Astrocyte (in vitro differentiated cells and primary cell): Measurements from ENCODE around the gene GRIK1. TPM values are rescaled to one million over a fixed set of nuclear protein-coding genes. Genes with fewer than 3 reads are reported as not detected.

Experiments
- DNase-seq: peaks from one replicate; pipeline ENCODE4 v3.0.0-alpha.2; 2010; ENCODE audit warnings: low read depth
- FAIRE-seq: peaks from 2 replicates; lab custom pipeline; 2011; peaks lifted over from hg19 to GRCh38; lab: Jason Lieb, UNC
- H2AFZ ChIP-seq: 2 replicates; pipeline ENCODE4 v1.6.0; 2012; ENCODE audit warnings: low read depth, low read length, inconsistent platforms
- H3K27ac ChIP-seq: 2 replicates; pipeline ENCODE4 v1.5.1; 2011; ENCODE audit warnings: low read depth, low read length, inconsistent platforms
- H3K27me3 ChIP-seq: 2 replicates; pipeline ENCODE4 v1.6.0; 2011; ENCODE audit warnings: low read length, inconsistent platforms; ENCODE audit not compliant: insufficient read depth
- H3K36me3 ChIP-seq: 2 replicates; pipeline ENCODE4 v1.5.1; 2011; ENCODE audit warnings: low read length, inconsistent platforms; ENCODE audit not compliant: insufficient read depth
- H3K4me1 ChIP-seq: 2 replicates; pipeline ENCODE4 v1.5.1; 2011; ENCODE audit warnings: low read length, inconsistent platforms; ENCODE audit not compliant: insufficient read depth
- H3K4me2 ChIP-seq: 2 replicates; pipeline ENCODE4 v1.6.0; 2012; ENCODE audit warnings: low read length, inconsistent platforms
- H3K4me3 ChIP-seq: 2 replicates; pipeline ENCODE4 v1.5.1; 2011; ENCODE audit warnings: low read depth, mild to moderate bottlenecking, low read length, inconsistent platforms; ENCODE audit not compliant: insufficient read depth
- H3K79me2 ChIP-seq: 2 replicates; pipeline ENCODE4 v1.6.0; 2012; ENCODE audit warnings: mild to moderate bottlenecking, low read length, inconsistent platforms; ENCODE audit not compliant: insufficient read depth
- H3K9ac ChIP-seq: 2 replicates; pipeline ENCODE4 v1.6.0; 2012; ENCODE audit warnings: mild to moderate bottlenecking, low read length, inconsistent platforms
- H3K9me3 ChIP-seq: 2 replicates; pipeline ENCODE4 v1.5.1; 2012; ENCODE audit warnings: low read depth, mild to moderate bottlenecking, low read length, inconsistent platforms; ENCODE audit not compliant: insufficient read depth
- H4K20me1 ChIP-seq: 2 replicates; pipeline ENCODE4 v1.6.0; 2012; ENCODE audit warnings: low read length, inconsistent platforms; ENCODE audit not compliant: insufficient read depth
- H3K27ac Mint-ChIP-seq: one replicate; pipeline ENCODE4 v1.8.0; 2021; ENCODE audit warnings: mild to moderate bottlenecking, mixed read lengths; ENCODE audit not compliant: unreplicated experiment
- H3K27me3 Mint-ChIP-seq: one replicate; pipeline ENCODE4 v1.8.0; 2021; ENCODE audit warnings: low read depth, mixed read lengths; ENCODE audit not compliant: unreplicated experiment
- H3K36me3 Mint-ChIP-seq: one replicate; pipeline ENCODE4 v1.8.0; 2021; ENCODE audit warnings: low read depth, mixed read lengths; ENCODE audit not compliant: unreplicated experiment
- H3K4me1 Mint-ChIP-seq: one replicate; pipeline ENCODE4 v1.8.0; 2021; ENCODE audit warnings: low read depth, mixed read lengths; ENCODE audit not compliant: unreplicated experiment
- H3K4me3 Mint-ChIP-seq: one replicate; pipeline ENCODE4 v1.8.0; 2021; ENCODE audit warnings: mild to moderate bottlenecking, moderate library complexity, mixed read lengths; ENCODE audit not compliant: unreplicated experiment
- H3K9me3 Mint-ChIP-seq: one replicate; pipeline ENCODE4 v1.8.0; 2021; ENCODE audit warnings: mild to moderate bottlenecking, mixed read lengths; ENCODE audit not compliant: unreplicated experiment
- EZH2 ChIP-seq: IDR thresholded peaks from 2 replicates; pipeline ENCODE4 v1.6.1; 2012; ENCODE audit warnings: mild to moderate bottlenecking, low read length, inconsistent platforms; ENCODE audit not compliant: insufficient read depth
- total RNA-seq: library from RNA; stranded (reverse); gene quantifications from 2 replicates; pipeline ENCODE4 v1.2.1, GENCODE V29; 2021
- TF ChIP-seq, protein P1 (sequence below): IDR thresholded peaks from 2 replicates; pipeline ENCODE4 v1.5.1; 2011; ENCODE audit warnings: low read depth, mild to moderate bottlenecking, inconsistent platforms, low read length, moderate library complexity; ENCODE audit not compliant: insufficient read depth

Gene GRIK1
- total RNA-seq, 1 donor from 2014 or later, result not detected

GRCh38 chr21:29616209-29616751 is 323.5 kb downstream of the GRIK1 start:
- no peaks in the 10 kb centered on the region for H3K27me3 ChIP-seq
- DNase-seq, result no peak
- no peaks in the 10 kb centered on the region for H3K4me1 ChIP-seq
- TF ChIP-seq, protein P1, sequence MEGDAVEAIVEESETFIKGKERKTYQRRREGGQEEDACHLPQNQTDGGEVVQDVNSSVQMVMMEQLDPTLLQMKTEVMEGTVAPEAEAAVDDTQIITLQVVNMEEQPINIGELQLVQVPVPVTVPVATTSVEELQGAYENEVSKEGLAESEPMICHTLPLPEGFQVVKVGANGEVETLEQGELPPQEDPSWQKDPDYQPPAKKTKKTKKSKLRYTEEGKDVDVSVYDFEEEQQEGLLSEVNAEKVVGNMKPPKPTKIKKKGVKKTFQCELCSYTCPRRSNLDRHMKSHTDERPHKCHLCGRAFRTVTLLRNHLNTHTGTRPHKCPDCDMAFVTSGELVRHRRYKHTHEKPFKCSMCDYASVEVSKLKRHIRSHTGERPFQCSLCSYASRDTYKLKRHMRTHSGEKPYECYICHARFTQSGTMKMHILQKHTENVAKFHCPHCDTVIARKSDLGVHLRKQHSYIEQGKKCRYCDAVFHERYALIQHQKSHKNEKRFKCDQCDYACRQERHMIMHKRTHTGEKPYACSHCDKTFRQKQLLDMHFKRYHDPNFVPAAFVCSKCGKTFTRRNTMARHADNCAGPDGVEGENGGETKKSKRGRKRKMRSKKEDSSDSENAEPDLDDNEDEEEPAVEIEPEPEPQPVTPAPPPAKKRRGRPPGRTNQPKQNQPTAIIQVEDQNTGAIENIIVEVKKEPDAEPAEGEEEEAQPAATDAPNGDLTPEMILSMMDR, result no peak
- TF ChIP-seq EZH2, result no peak
- Mint-ChIP-seq H3K27me3 (no peaks in the 10 kb centered on the region), H3K36me3 (no peaks in the 10 kb centered on the region), H3K4me1 (peaks cover 8% of the 10 kb centered on the region), H3K27ac (no peak overlapping the region), H3K9me3 (peaks cover 4% of the 10 kb centered on the region), H3K4me3 (no peak overlapping the region)
- no peaks in the 10 kb centered on the region for H3K9me3 ChIP-seq
- H3K36me3 ChIP-seq, result no peaks in the 10 kb centered on the region
- no peaks in the 10 kb centered on the region for H3K79me2 ChIP-seq
- H3K4me2 ChIP-seq, result no peak overlapping the region
- H2AFZ ChIP-seq, result no peak overlapping the region
- FAIRE-seq, result no peak
- H3K4me3 ChIP-seq, result no peak overlapping the region
- no peak overlapping the region for H3K27ac ChIP-seq
- no peaks in the 10 kb centered on the region for H4K20me1 ChIP-seq
- H3K9ac ChIP-seq, result no peak overlapping the region

DNA sequence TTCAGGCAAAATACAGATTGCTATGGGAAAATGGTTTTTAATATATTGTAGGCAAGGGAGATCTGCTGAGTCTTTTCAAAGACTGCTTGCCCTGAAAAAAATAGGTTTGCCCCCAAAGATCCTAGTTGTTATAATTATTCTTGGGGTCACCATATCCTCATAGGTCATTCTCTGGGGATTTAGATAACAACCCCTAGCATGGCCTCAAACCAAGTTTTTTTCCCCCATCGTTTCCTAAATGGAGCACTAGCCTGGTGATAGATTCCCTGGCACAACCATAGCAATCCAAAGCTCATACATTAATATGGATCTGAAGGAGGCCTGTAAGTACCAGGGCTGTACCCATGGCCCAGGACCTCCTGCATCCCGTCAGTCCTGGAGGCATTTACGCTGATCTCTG is 325.9 kb downstream of the GRIK1 start:
- no peaks in the 10 kb centered on the region for H3K36me3 ChIP-seq
- no peak overlapping the region for H3K4me2 ChIP-seq
- H3K27me3 Mint-ChIP-seq, result no peaks in the 10 kb centered on the region
- TF ChIP-seq, protein P1, result no peak
- TF ChIP-seq EZH2, result no peak
- no peak overlapping the region for H3K27ac Mint-ChIP-seq
- DNase-seq, result no peak
- H3K4me1 Mint-ChIP-seq, result peaks cover 8% of the 10 kb centered on the region
- H3K79me2 ChIP-seq, result no peaks in the 10 kb centered on the region
- no peak overlapping the region for H3K4me3 Mint-ChIP-seq
- peaks cover 4% of the 10 kb centered on the region for H3K9me3 Mint-ChIP-seq
- H3K36me3 Mint-ChIP-seq, result no peaks in the 10 kb centered on the region
- H3K27me3 ChIP-seq, result no peaks in the 10 kb centered on the region
- no peak overlapping the region for H2AFZ ChIP-seq
- no peak overlapping the region for H3K27ac ChIP-seq
- H3K9ac ChIP-seq, result no peak overlapping the region
- FAIRE-seq, result no peak
- no peaks in the 10 kb centered on the region for H3K4me1 ChIP-seq
- H3K9me3 ChIP-seq, result no peaks in the 10 kb centered on the region
- no peaks in the 10 kb centered on the region for H4K20me1 ChIP-seq
- H3K4me3 ChIP-seq, result no peak overlapping the region

- no peaks in the 10 kb centered on the region for H3K4me1 ChIP-seq
- no peak overlapping the region for H2AFZ ChIP-seq
- no peak for TF ChIP-seq EZH2
- TF ChIP-seq, protein P1, result no peak
- H3K4me3 ChIP-seq, result no peak overlapping the region
- H3K4me1 Mint-ChIP-seq, result peaks cover 8% of the 10 kb centered on the region
- H3K36me3 ChIP-seq, result no peaks in the 10 kb centered on the region
- no peak overlapping the region for H3K4me3 Mint-ChIP-seq
- no peak overlapping the region for H3K27ac ChIP-seq
- no peaks in the 10 kb centered on the region for H3K27me3 ChIP-seq
- H4K20me1 ChIP-seq, result no peaks in the 10 kb centered on the region
- FAIRE-seq, result no peak
- no peaks in the 10 kb centered on the region for H3K79me2 ChIP-seq
- no peak overlapping the region for H3K9ac ChIP-seq
- peak; percentile 55 for DNase-seq
- no peaks in the 10 kb centered on the region for H3K27me3 Mint-ChIP-seq
- H3K9me3 ChIP-seq, result no peaks in the 10 kb centered on the region
- no peak overlapping the region for H3K27ac Mint-ChIP-seq
- no peaks in the 10 kb centered on the region for H3K9me3 Mint-ChIP-seq
- no peaks in the 10 kb centered on the region for H3K36me3 Mint-ChIP-seq
- H3K4me2 ChIP-seq, result no peak overlapping the region
Measured at GRCh38 chr21:29613021-29613420, 326.8 kb downstream of the GRIK1 start.
